HL-60 (cell line): ENCODE results near the gene ZNF500.

Experiments
- CTCF ChIP-seq: IDR thresholded peaks from one replicate; pipeline ENCODE4 v1.5.1; 2011; ENCODE audit warnings: low read length, control low read depth, inconsistent platforms; ENCODE audit not compliant: insufficient read depth
- GABPA ChIP-seq: IDR thresholded peaks from 2 replicates; pipeline ENCODE4 v1.6.1; 2012; ENCODE audit warnings: low read depth
- POLR2AphosphoS5 ChIP-seq: IDR thresholded peaks from 2 replicates; pipeline ENCODE4 v1.6.1; 2012; ENCODE audit warnings: low read depth
- REST ChIP-seq: IDR thresholded peaks from 2 replicates; pipeline ENCODE4 v1.6.1; 2012; ENCODE audit warnings: low read depth; ENCODE audit not compliant: insufficient replicate concordance
- SPI1 ChIP-seq: IDR thresholded peaks from 2 replicates; pipeline ENCODE4 v1.6.1; 2012; ENCODE audit warnings: low read depth, mild to moderate bottlenecking, borderline replicate concordance

- no peak for TF ChIP-seq CTCF
- TF ChIP-seq POLR2AphosphoS5, result no peak
- no peak for TF ChIP-seq REST
- no peak for TF ChIP-seq SPI1
- no peak for TF ChIP-seq GABPA
Observed at GRCh38 chr16:4778050-4778392, 11.1 kb upstream of the ZNF500 start.
